Ishikawa (cell line): Measurements from ENCODE around the gene CDH23.

ENCODE experiments used
- CEBPB ChIP-seq: IDR thresholded peaks from 2 replicates; pipeline ENCODE4 v1.6.1; 2012
- CREB1 ChIP-seq: IDR thresholded peaks from 2 replicates; pipeline ENCODE4 v1.6.1; 2012; ENCODE audit warnings: low read depth
- EGR1 ChIP-seq: IDR thresholded peaks from 2 replicates; pipeline ENCODE4 v1.6.1; 2012
- EP300 ChIP-seq: IDR thresholded peaks from 2 replicates; pipeline ENCODE4 v1.6.1; 2012; ENCODE audit warnings: borderline replicate concordance
- FOXM1 ChIP-seq: IDR thresholded peaks from 2 replicates; pipeline ENCODE4 v1.6.1; 2012; ENCODE audit warnings: low read depth, borderline replicate concordance
- MAX ChIP-seq: IDR thresholded peaks from 2 replicates; pipeline ENCODE4 v1.6.1; 2012
- NFIC ChIP-seq: IDR thresholded peaks from 2 replicates; pipeline ENCODE4 v1.6.1; 2012
- RAD21 ChIP-seq: IDR thresholded peaks from 2 replicates; pipeline ENCODE4 v1.6.1; 2012; ENCODE audit warnings: low read depth
- REST ChIP-seq: IDR thresholded peaks from 2 replicates; pipeline ENCODE4 v1.6.1; 2012; ENCODE audit warnings: low read depth, mild to moderate bottlenecking
- TAF1 ChIP-seq: IDR thresholded peaks from 2 replicates; pipeline ENCODE4 v1.6.1; 2012; ENCODE audit warnings: low read depth, mild to moderate bottlenecking
- TCF12 ChIP-seq: IDR thresholded peaks from 2 replicates; pipeline ENCODE4 v1.6.1; 2012; ENCODE audit warnings: low read depth
- TEAD4 ChIP-seq: IDR thresholded peaks from 2 replicates; pipeline ENCODE4 v1.6.1; 2012
- USF1 ChIP-seq: IDR thresholded peaks from 2 replicates; pipeline ENCODE4 v1.6.1; 2012
- YY1 ChIP-seq: IDR thresholded peaks from 2 replicates; pipeline ENCODE4 v1.6.1; 2012; ENCODE audit warnings: low read depth
- ZBTB7A ChIP-seq: IDR thresholded peaks from 2 replicates; pipeline ENCODE4 v1.6.1; 2012; ENCODE audit warnings: low read depth

CDH23 gene

GRCh38 chr10:71819985-71820384 lies 423.3 kb downstream of the CDH23 start:
- TF ChIP-seq ZBTB7A (no peak), FOXM1 (no peak), TEAD4 (no peak), YY1 (no peak), EGR1 (no peak), MAX (no peak), CREB1 (no peak), TAF1 (no peak), NFIC (no peak), EP300 (no peak), USF1 (no peak), TCF12 (no peak)

GRCh38 chr10:71820966-71821365 lies 424.2 kb downstream of the CDH23 start:
- no peak for TF ChIP-seq EGR1
- no peak for TF ChIP-seq NFIC
- TF ChIP-seq ZBTB7A: no peak
- no peak for TF ChIP-seq YY1
- TF ChIP-seq CEBPB: no peak
- TF ChIP-seq MAX: no peak
- no peak for TF ChIP-seq CREB1
- TF ChIP-seq RAD21: no peak

GRCh38 chr10:71821909-71822763 lies 425.4 kb downstream of the CDH23 start:
- no peak for TF ChIP-seq FOXM1
- TF ChIP-seq EP300: no peak
- no peak for TF ChIP-seq CREB1
- TF ChIP-seq REST: peak; percentile 47
- no peak for TF ChIP-seq TEAD4

- TF ChIP-seq USF1 (no peak), MAX (no peak), NFIC (no peak), EP300 (no peak), TEAD4 (no peak), CEBPB (no peak), TAF1 (no peak), YY1 (no peak), ZBTB7A (no peak), FOXM1 (no peak), RAD21 (no peak), EGR1 (no peak), REST (no peak), CREB1 (no peak), TCF12 (no peak)
Observed at GRCh38 chr10:71823356-71823755, 426.6 kb downstream of the CDH23 start.

GRCh38 chr10:71824333-71824732 lies 427.6 kb downstream of the CDH23 start:
- TF ChIP-seq EGR1: no peak

GRCh38 chr10:71825217-71825616 lies 428.5 kb downstream of the CDH23 start:
- TF ChIP-seq USF1: no peak
- no peak for TF ChIP-seq YY1
- TF ChIP-seq EGR1: no peak
- TF ChIP-seq MAX: no peak
- no peak for TF ChIP-seq TEAD4
- TF ChIP-seq CEBPB: no peak
- no peak for TF ChIP-seq CREB1
- no peak for TF ChIP-seq EP300
- TF ChIP-seq NFIC: no peak
- TF ChIP-seq REST: no peak
- no peak for TF ChIP-seq ZBTB7A
- no peak for TF ChIP-seq TCF12
- no peak for TF ChIP-seq TAF1
- no peak for TF ChIP-seq RAD21
